ENCODE data around the gene CXXC5. TPM values are rescaled to one million over a fixed set of nuclear protein-coding genes. Genes with fewer than 3 reads are reported as not detected.

The CXXC5 gene
- total RNA-seq, 1 experiment from 2014 or later = 92.3 TPM

DNA sequence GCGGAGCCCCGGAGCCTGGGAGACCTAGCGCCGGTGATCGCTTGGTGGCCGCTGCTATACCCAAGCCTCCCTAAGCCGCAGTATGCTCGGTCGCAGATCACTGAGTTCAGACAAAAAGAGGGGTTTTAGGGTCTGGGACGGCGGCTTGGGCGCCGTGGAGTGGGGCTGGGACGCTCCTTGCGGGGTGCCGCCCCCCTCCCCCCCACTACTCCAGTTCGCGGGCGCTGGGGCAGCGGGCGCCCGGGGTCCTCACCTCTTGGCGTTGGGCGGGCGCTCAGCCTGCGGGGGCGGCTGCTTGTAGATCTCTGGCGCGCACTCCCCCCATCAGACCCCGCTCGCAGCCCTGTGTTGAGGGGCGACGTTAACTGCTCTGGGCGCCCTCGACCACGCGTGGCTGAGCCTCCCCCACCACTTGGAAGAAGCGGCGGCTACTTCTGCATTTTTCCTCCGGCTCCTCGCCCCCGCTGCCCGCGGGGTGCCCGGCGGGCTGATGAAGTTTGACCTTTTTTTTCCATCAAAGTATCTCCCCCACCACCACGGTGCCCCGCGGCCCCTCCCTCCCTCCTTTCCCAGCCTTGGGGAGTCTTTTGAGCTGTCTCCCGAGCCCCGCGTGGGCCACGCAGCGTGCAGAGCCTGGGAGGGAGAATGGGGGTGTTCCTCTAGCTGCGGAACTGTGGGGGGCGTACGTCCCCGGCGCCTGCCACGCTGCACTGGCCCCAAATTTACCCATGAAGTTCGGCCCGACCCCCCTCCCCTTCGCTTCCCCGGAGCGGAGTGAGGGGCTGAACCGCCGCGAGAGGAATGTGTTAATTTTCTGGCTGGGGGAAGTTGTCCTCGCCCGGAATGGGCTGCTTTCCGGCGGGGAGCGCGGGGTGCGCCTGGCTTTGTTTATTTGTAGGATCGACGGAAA is 1.2 kb downstream of the CXXC5 start:
- TF ChIP-seq, protein P1, sequence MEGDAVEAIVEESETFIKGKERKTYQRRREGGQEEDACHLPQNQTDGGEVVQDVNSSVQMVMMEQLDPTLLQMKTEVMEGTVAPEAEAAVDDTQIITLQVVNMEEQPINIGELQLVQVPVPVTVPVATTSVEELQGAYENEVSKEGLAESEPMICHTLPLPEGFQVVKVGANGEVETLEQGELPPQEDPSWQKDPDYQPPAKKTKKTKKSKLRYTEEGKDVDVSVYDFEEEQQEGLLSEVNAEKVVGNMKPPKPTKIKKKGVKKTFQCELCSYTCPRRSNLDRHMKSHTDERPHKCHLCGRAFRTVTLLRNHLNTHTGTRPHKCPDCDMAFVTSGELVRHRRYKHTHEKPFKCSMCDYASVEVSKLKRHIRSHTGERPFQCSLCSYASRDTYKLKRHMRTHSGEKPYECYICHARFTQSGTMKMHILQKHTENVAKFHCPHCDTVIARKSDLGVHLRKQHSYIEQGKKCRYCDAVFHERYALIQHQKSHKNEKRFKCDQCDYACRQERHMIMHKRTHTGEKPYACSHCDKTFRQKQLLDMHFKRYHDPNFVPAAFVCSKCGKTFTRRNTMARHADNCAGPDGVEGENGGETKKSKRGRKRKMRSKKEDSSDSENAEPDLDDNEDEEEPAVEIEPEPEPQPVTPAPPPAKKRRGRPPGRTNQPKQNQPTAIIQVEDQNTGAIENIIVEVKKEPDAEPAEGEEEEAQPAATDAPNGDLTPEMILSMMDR (IDR thresholded peaks at IDR 0.05; ENCODE audit: insufficient read depth in 1 of 2, low read depth in 1 of 2, low read length in 1 of 2, severe bottlenecking in 1 of 2, unreplicated experiment in 1 of 2) = no peak
- H3K4me3 ChIP-seq (ENCODE audit: low read depth, low read length) = peak overlapping the region; percentile 91
- ChIA-PET CTCF (interaction anchor here (1.1 to 3.8 kb wide), 2 partner anchors 15 to 41 kb away, joined by 3 to 29 read pairs; no protein-coding TSS in a partner anchor), POLR2A (interaction anchor here (1.4 to 1.6 kb wide), 2 partner anchors 47 to 52 kb away, joined by 3 to 16 read pairs; no protein-coding TSS in a partner anchor)
- H3K4me1 ChIP-seq = peaks cover 58% of the 10 kb centered on the region
- H3K36me3 ChIP-seq (ENCODE audit: control insufficient read depth, insufficient read depth, low read length) = no peaks in the 10 kb centered on the region; the same call in 1 of the 2 replicates
- Mint-ChIP-seq H3K9me3 (ENCODE audit: unreplicated experiment) (no peaks in the 10 kb centered on the region), H3K27ac (ENCODE audit: unreplicated experiment) (peak overlapping the region; percentile 31), H3K4me3 (ENCODE audit: unreplicated experiment) (peak overlapping the region; percentile 93), H3K36me3 (ENCODE audit: insufficient read depth, unreplicated experiment) (peaks cover 27% of the 10 kb centered on the region), H3K4me1 (ENCODE audit: low read depth, unreplicated experiment) (peaks cover 46% of the 10 kb centered on the region), H3K27me3 (ENCODE audit: insufficient read depth, unreplicated experiment) (no peaks in the 10 kb centered on the region)
- intact Hi-C loops (cut with micrococcal nuclease; ENCODE audit: unreplicated experiment) = loop anchor here (10.0 kb wide), 1 partner anchor 455 kb away; no protein-coding TSS in a partner anchor
- H3K27me3 ChIP-seq (replicated peaks; ENCODE audit: control insufficient read depth, insufficient read depth, low read length) = no peaks in the 10 kb centered on the region
- BruUV-seq (replicated peaks) = no TSS peak
- DNase-seq = no peak
- H3K9me3 ChIP-seq = no peaks in the 10 kb centered on the region

DNA sequence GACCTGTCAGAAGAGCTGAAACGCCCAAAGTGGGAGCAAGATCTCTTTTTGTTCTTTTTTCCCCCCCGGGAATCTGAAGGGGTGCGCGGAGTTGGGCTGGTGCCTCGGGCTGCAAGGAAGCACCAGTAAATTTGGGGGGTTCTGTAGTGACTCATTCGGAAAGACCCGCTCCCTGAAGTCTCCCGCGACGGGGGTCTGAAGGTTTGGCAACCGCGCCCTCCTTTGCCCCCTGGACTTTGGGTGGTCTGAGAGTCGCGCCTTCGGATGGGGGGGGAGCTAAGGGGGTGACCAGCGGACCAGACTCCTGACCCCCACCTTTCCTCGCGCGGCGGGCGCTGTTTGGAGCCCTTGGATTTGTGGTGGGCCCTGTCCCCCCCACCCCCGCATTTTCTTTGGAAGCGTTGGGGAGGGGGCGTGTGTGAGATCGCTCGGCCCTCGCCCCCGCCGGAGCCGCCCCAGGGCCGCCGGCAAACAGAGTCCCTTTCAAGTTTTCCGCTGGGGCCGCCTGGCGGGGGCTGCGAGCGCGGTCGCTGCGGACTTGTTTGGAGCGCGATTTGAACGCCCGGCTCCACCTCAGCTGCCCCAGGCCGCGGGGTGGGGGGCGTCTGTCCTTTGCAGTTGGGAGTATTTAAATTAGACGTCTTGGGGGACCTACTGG is 2.0 kb downstream of the CXXC5 start:
- Mint-ChIP-seq H3K4me1 (ENCODE audit: low read depth, unreplicated experiment) (peaks cover 40% of the 10 kb centered on the region), H3K4me3 (ENCODE audit: unreplicated experiment) (peak overlapping the region; percentile 93), H3K36me3 (ENCODE audit: insufficient read depth, unreplicated experiment) (peaks cover 27% of the 10 kb centered on the region), H3K27ac (ENCODE audit: unreplicated experiment) (peak overlapping the region; percentile 31), H3K9me3 (ENCODE audit: unreplicated experiment) (no peaks in the 10 kb centered on the region), H3K27me3 (ENCODE audit: insufficient read depth, unreplicated experiment) (no peaks in the 10 kb centered on the region)
- H3K9me3 ChIP-seq = no peaks in the 10 kb centered on the region
- POLR2A ChIA-PET = interaction anchor here (0.5 to 0.6 kb wide), 2 partner anchors 20 to 62 kb away, joined by 3 read pairs; no protein-coding TSS in a partner anchor
- TF ChIP-seq, protein P1 (IDR thresholded peaks at IDR 0.05; ENCODE audit: insufficient read depth in 1 of 2, low read depth in 1 of 2, low read length in 1 of 2, severe bottlenecking in 1 of 2, unreplicated experiment in 1 of 2) = peak; percentile 52 to 53
- no peaks in the 10 kb centered on the region for H3K27me3 ChIP-seq (replicated peaks; ENCODE audit: control insufficient read depth, insufficient read depth, low read length)
- no TSS peak for BruUV-seq (replicated peaks)
- peak in 1 of 2 experiments; percentile 78 for DNase-seq
- no peaks in the 10 kb centered on the region; the same call in 1 of the 2 replicates for H3K36me3 ChIP-seq (ENCODE audit: control insufficient read depth, insufficient read depth, low read length)
- intact Hi-C loops (cut with micrococcal nuclease; ENCODE audit: unreplicated experiment) = loop anchor here (1.0 kb wide), 1 partner anchor 17 kb away; no protein-coding TSS in a partner anchor
- H3K4me1 ChIP-seq = peaks cover 56% of the 10 kb centered on the region
- H3K4me3 ChIP-seq (ENCODE audit: low read depth, low read length) = peak overlapping the region; percentile 91
- CTCF ChIA-PET = interaction anchor here (0.6 to 3.8 kb wide), 3 partner anchors 15 to 40 kb away, joined by 3 to 29 read pairs (median 3); no protein-coding TSS in a partner anchor

DNA sequence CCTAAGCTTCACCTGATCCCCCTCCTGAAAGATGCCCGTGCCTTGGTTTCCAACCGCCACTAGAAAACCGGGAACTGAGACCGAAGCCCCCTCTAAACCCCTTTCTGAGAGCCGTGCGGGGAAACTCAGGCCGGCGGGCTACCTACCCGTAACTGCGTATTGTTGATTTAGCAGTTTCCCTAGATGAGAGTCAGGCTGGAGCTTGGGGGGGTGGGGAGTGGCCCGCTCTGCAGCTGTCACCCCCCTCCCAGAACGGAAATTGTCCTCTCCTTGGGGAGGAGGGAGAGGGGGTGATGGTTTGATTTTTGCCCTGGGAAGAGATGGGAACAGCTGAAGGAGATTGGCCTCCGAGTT is 2.5 kb downstream of the CXXC5 start:
- TF ChIP-seq, protein P1 (IDR thresholded peaks at IDR 0.05; ENCODE audit: insufficient read depth in 1 of 2, low read depth in 1 of 2, low read length in 1 of 2, severe bottlenecking in 1 of 2, unreplicated experiment in 1 of 2) = no peak
- CTCF ChIA-PET = interaction anchor here (0.6 to 3.8 kb wide), 4 partner anchors 16 to 40 kb away, joined by 3 to 29 read pairs (median 4); no protein-coding TSS in a partner anchor
- Mint-ChIP-seq H3K27ac (ENCODE audit: unreplicated experiment) (peak overlapping the region; percentile 31), H3K27me3 (ENCODE audit: insufficient read depth, unreplicated experiment) (no peaks in the 10 kb centered on the region), H3K36me3 (ENCODE audit: insufficient read depth, unreplicated experiment) (peaks cover 27% of the 10 kb centered on the region), H3K4me3 (ENCODE audit: unreplicated experiment) (peak overlapping the region; percentile 93), H3K9me3 (ENCODE audit: unreplicated experiment) (no peaks in the 10 kb centered on the region), H3K4me1 (ENCODE audit: low read depth, unreplicated experiment) (peaks cover 43% of the 10 kb centered on the region)
- Histone ChIP-seq H3K4me1 (peaks cover 54% of the 10 kb centered on the region), H3K36me3 (ENCODE audit: control insufficient read depth, insufficient read depth, low read length) (no peaks in the 10 kb centered on the region; the same call in 1 of the 2 replicates), H3K9me3 (no peaks in the 10 kb centered on the region), H3K4me3 (ENCODE audit: low read depth, low read length) (peak overlapping the region; percentile 91), H3K27me3 (replicated peaks; ENCODE audit: control insufficient read depth, insufficient read depth, low read length) (no peaks in the 10 kb centered on the region)
- intact Hi-C loops (cut with micrococcal nuclease; ENCODE audit: unreplicated experiment) = loop anchor here (1.0 kb wide), 1 partner anchor 17 kb away; no protein-coding TSS in a partner anchor
- TSS peak; percentile 76 for BruUV-seq (replicated peaks)
- no peak for DNase-seq
- POLR2A ChIA-PET = interaction anchor here (0.5 to 0.6 kb wide), 2 partner anchors 19 to 61 kb away, joined by 3 read pairs; no protein-coding TSS in a partner anchor

Measured in Caco-2 (cell line).